Stimulated activated CD4-positive, alpha-beta T cell treated with anti-CD3 and anti-CD28 coated beads, Interleukin-2, amount 100 ng/mL, for 24 hours (primary cell): Measurements from ENCODE around the gene RNF157.
A peak's percentile ranks its signal among the peaks of the same experiment; 100 is the strongest.

ENCODE experiments used
- DNase-seq, 2 donors: peaks; one replicate each; pipeline ENCODE4 v3.0.0-alpha.2; 2020

The RNF157 gene

DNA sequence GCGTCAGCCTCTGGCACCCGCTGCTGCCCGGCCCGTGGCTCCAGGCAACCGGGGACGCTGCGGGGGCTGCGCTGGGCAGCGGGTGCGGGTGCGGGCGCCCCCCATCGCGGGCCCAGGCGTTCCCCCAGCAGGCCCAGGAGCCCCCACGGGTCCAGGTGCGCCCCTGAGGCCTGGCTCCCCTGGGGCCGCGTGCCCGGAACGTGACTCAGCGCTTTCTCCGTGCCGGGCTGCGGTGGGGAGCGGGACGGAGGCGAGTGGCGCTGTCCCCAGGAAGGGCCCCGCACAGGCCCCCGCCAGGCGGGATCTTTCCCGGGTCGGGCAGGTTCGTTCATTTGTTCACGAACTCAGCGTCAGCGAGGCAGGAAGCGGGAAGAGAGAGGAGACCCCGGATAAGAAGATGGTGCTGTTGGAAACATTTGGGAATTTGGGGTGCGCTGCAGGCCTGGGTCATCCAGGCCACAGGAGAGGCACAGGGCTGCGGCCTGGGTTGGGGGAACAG lies 118.3 kb downstream of the RNF157 start:
- DNase-seq, result peak in 1 of 2 donors; percentile 46

DNA sequence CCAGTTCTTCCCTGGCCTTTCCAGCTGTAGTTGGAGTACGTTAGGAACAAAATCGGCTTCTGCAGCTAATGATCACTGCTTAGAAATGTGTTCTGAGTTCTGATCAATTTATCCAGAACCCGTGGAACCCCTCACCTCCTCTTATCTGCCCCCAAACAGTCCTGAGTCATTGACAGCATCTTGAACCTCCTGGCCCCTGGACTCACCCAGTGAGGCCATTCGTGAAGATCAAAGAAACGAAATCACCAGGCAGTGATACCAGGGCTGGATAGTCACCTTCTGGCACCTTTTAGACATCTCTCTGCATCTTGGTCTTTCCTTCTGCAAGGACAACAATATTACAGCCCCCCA lies 119.7 kb downstream of the RNF157 start:
- DNase-seq, result no peak

DNA sequence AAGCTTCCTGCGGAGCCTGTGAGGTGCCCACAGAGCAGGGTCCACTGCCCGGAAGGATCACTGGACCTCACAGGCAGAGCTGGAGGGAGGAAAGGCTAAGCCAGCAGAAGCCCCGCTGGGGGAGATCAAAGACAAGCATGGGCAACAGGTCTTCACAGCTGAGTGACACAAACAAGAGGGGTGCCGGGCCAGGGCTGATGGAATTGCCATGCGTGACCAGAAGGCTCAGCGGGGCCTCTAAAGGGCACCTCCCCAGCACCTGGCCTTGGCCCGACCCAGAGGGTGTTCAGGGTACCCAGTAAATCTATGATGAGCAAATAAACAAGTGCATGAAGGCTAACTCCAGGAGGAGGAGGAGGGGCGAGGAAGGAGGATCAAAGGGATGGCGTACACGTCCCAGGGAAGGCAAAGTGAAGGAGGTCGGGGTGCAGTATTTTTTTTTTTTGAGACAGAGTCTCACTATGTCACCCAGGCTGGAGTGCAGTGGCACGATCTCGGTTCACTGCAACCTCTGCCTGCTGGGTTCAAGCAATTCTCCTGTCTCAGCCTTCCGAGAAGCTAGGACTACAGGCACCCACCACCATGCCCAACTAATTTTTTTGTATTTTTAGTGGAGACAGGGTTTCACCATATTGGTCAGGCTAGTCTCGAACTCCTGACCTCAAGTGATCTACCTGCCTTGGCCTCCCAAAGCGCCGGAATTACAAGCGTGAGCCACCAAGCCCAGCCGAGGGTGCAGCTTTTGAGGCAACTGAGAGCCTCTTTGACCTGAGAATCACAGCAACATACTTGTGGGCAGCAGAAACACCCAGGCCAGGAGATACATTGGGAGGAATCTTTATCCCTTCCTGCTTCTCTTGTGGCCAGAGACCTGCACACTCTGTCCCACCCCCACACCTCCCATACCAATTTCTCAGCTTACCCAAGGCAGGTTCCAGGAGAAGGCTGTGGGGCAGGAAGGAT lies 120.6 kb downstream of the RNF157 start:
- DNase-seq, result no peak

DNA sequence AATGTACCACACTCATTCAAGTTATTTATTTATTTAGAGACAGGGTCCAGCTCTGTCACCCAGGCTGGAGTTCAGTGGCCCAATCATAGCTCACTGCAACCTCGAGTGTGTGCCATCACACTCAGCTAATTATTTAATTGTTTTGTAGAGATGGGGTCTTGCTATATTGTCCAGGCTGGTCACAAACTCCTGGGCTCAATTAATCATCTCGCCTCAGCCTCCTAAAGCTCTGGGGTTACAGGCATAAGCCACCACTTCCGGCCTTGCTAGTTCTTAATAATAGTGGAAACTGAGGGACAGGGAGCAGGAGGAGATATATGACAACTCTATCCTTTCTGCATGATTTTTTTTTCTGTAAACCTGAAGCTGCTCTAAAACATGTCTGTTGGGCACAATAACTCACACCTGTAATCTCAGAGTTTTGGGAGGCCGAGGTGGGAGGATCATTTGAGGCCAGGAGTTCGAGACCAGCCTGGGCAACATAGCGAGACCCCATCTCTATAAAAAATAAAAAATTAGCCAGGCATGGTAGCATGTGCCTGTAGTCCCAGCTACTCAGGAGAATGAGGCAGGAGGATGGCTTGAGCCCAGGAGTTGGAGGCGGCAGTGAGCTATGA lies 125.0 kb downstream of the RNF157 start:
- no peak for DNase-seq

DNA sequence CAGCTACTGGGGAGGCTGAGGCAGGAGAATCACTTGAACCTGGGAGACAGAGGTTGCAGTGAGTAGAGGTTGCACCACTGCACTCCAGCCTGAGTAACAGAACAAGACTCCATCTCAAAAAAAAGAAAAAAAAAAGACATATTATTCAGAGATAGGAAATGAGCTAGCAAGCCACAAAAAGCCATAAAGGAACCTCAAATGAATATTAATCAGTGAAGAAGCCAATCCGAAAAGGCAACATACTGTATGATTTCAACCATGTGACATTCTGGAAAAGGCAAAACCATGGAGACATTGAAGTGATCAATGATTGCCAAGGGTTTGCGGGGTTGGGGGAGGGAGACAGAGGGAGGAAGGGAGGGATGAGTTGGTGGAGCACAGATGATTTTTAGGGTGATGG lies 128.3 kb downstream of the RNF157 start:
- no peak for DNase-seq

DNA sequence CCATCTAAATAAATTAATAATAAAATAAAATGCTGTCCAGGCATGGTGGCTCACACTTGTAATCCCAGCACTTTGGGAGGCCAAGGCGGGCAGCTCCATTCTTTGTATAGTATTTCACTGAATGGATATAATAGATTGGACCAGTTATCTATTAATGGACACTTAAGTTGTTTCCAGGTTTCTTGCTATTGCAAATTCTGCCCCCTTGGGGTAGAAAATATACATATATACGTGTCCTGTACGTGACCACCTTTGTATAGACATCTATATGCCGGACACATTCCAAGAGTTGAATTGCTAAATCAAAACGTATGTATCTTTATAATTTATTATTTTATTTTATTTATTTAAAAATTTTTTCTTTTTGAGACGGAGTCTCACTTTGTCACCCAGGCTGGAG lies 132.8 kb downstream of the RNF157 start:
- no peak for DNase-seq

DNA sequence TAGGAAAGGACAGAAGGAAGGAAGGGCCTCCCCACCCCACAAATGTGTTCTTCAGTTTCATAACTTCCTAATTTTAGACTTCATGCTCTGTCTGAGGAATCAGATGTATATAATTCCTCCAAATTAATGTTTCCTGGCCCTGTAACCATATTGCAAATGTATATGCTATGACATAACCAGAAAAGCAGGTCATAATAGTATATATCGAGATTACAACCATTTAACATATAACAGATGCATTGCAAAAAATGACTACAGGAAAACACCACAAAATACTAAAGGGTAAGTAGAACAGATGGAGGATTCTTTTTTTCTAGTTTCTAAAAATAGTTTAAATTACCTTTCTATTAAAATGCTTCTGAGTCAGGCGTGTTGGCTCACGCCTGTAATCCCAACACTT lies 133.6 kb downstream of the RNF157 start:
- no peak for DNase-seq

DNA sequence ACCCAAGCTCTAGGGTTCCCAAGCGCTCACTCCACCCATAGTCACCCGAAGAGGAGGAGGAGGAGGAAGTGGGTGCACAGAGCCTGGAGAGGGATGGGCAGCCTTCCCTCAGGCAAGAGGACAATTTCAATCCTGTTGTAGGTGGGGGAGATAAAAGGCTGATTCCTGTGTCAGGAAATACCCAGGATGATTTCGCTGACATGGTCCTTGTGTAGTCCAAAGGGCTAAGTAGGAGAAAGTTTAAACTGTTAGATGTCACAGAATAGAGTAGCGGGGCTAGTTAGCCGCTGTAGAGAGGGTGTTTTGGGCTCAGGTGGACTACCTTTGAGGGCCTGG lies 135.4 kb downstream of the RNF157 start:
- DNase-seq, result no peak

DNA sequence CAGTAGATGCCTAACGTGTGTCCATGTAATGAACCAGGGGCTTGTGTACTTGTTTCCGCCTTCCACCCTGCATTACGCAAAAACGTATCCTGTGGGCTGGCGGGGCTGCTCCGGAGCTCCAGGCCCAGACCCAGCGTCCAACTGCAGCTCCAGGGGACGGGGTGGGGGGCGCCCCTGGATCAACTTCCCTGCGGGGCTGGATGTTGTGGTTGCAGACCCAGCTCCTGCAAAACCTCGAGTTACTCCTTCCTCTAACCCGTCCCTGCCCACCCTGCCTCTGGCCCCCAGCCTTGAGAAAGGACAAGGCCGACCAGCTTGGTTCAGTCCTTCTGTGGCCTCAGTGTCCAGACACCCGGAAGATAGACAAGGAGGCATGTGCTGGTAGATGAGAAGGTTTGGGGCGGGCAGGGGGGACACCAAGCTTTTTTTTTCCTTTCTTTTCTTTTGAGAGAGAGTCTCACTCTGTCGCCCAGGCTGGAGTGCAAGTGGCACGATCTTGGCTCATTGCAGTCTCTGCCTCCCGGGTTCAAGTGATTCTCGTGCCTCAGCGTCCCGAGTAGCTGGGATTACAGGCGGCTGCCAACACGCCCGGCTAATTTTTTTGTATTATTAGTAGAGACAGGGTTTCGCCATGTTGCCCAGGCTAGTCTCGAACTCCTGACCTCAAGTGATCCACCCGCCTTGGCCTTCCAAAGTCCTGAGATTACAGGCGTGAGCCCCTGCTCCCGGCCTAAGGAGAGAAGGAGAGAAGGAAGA lies 136.0 kb downstream of the RNF157 start:
- no peak for DNase-seq

DNA sequence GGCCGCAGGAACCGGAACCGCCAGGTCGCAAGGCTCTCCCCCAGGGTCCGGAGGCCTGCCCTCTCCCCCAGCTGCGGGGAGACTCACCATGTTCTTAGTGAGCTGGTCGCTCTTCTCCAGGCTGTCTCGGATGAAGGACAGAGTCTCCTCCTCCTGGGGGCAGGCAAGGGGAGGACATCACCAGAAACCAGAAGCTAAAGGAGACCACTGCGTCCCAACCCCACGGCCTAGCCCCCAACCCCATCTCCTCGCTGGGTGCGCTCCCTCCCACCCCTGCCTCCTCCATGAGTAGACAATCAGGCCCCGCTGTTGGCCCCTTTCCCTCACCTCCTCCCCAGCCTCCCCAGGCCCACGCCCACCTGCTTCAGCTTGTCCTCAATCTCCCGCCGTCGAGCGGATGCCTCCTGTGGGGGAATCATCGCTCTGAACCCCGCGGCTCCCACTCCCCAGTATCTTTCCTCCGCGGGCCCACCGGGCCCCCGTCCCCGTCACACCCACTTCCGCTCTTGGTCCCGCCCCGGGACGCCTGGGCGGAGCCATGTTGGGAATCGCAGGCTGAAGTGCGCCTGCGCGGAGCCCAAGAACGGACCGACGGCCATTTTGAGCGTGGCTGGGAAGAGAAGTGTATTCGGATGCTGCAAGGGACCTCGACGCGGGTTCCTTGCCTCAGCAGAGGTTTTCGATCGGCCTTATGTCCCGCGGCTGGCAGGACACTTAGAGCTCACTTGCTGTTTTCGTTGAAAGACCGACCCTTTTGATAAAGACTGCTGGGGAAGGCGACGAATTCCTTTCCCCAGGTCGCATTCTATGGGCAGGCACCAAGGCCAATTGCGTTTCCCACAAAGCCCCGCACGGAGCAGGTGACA lies 136.8 kb downstream of the RNF157 start, which contains the start of gene EXOC7:
TSS of gene EXOC7 (minus strand) at position 514 of the 866 bp plus-strand sequence. CDS start at position 419, 95 bp downstream.
- DNase-seq, result peak; percentile 94 to 96

DNA sequence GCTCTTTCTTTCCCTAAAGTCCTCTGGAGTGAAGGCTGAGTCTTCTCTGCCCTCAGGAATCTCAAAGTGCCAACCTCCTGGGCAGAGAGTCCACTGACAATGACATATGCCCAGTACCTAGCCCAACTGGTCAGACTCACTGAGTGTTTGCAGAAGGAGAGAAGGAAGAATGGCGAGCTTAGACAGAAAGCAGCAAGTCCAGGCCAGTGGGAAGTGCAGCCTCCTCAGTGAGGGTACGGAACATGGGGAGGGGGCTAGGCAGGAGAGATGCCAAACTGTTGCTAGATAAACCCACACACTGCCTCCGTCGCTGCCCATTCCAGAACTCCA lies 137.4 kb downstream of the RNF157 start:
- DNase-seq, result no peak

DNA sequence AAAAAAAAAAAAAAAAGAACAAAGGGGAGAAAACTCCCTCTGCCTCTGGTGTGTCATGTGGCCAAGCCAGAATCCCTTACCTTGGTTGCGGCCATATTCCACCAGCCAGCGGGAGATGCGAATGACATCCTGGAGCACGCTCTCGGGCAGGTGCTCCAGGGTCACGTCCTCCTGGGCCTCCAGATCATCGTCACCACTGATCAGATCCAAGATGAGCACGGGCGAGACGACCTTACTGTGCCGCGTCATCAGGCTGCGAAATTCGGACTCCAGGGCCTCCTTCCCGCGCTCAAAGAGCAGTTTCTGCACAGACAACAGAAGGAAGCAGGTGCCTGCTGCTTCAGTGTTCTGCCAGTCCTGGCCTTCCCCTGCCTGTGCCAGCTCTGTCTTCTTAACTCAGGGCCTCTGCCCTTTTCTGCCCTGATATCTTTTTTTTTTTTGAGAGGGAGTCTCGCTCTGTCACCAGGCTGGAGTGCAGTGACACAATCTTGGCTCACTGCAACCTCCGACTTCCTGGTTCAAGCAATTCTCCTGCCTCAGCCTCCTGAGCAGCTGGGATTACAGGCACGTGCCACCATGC lies 142.5 kb downstream of the RNF157 start:
- DNase-seq, result no peak

DNA sequence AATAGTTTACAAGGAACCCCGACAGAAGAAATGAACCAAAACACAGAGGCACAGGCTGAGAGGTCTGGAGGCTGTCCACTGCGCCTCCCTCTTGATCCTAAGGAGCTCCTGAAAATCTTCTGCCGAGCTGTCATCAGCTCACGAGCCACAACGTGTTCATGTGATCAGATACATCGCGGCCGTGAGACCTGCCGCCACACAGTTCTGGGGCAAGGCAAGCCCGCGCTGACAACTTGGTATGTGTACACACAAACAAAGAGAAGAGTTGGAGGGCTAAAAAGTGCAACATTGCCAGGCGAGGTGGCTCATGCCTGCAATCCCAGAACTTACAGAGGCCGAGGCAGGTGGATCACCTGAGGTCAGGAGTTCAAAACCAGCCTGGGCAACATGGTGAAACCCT lies 144.3 kb downstream of the RNF157 start:
- no peak for DNase-seq

DNA sequence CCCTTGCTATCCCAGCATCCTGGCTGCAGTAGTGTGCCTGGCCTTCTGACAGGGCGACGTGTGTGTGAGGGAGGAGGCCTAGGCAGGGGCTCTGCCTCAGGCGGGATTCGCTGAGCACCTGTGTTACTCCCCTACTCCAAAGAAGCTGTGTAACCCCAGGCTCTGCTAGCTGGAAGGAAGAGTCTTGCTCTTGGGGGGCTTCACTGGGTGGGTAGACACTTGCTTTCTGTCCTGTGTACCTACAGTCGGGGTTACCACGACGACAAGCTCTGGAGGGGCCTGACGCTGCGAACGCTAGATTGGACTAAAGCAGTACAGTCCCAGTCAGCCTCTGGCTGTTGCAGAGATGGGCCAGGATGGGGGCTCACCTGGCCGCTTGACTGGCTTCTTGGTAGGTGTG lies 146.2 kb downstream of the RNF157 start:
- no peak for DNase-seq

DNA sequence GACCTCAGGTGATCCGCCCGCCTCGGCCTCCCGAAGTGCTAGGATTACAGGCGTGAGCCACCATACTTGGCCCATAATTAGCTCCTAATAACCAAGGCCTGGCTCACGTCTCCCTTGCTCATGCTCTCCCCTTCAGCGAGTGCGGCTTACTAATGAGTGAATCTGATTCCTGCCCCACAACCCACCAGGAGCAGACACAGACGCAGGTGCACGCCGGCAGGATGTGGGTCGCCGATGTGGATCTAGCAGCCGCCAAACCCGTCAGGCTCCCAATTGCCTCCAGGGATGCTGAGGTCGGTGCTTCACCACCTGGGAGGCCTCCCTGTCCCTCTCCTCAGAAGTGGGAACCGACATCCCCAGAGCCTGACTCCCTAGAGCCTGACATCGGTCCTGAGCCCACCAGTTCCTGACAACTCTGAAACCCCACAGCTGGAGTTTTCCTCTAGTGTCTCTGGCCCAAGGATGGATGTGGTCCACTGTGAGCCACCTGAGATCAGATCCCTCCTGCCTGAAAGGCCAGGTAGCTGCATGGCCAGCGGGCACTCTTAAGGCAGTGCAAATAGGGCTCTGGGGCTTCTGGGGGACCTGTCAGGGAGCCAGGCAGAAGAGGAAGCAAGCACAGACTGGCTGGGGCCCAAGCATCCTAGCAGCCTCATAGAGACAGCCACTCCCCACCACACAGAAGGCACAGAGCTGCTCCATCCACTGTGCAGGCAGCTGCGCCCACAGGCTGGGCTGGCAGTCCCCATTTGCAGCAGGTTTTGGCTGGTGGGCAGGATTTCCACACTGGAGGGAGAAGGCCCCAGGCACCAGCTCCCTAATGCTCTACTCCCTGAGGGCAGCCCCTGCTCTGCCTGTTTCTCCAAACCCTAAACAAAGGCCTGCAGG lies 147.5 kb downstream of the RNF157 start:
- no peak for DNase-seq
